ENCODE data around the gene UQCRHL. TPM values are rescaled to one million over a fixed set of nuclear protein-coding genes. Genes with fewer than 3 reads are reported as not detected.

UQCRHL gene
- total and polyA plus RNA-seq, 2 of the 8 experiments (the other 6 are each of a cell fraction or from before 2014, with no cell fraction given), result 3.7 to 3.9 TPM

- TF ChIP-seq ZNF274 (IDR thresholded peaks at IDR 0.05; ENCODE audit: borderline replicate concordance, extremely low read depth, low read length), result no peak
- TF ChIP-seq GTF2F1 (IDR thresholded peaks at IDR 0.05; ENCODE audit: borderline replicate concordance, low read depth, low read length), result no peak
- TF ChIP-seq FOSL1 (IDR thresholded peaks at IDR 0.05; ENCODE audit: insufficient read depth, low read depth, low read length), result no peak
- TF ChIP-seq RBBP5 (IDR thresholded peaks at IDR 0.05; ENCODE audit: borderline replicate concordance, low read depth, low read length), result no peak
- no peak for TF ChIP-seq MAX (IDR thresholded peaks at IDR 0.05)
- no peak for TF ChIP-seq RXRA (IDR thresholded peaks at IDR 0.05; ENCODE audit: insufficient read depth, low read depth, low read length)
- TF ChIP-seq SRF (IDR thresholded peaks at IDR 0.05; ENCODE audit: low read depth, low read length), result no peak
- no peak for TF ChIP-seq SP4 (IDR thresholded peaks at IDR 0.05; ENCODE audit: low read length)
Observed at GRCh38 chr1:15851210-15852035, 44.0 kb upstream of the UQCRHL start (continued).

Measured in H1 (cell line).